ENCODE data around the gene RAB4B. TPM values are rescaled to one million over a fixed set of nuclear protein-coding genes. Genes with fewer than 3 reads are reported as not detected.
"Not testable (repeated sequence)": the region's sequence is repeated elsewhere in the genome, so short reads cannot be mapped to it uniquely, and the experiment has no call there.

The RAB4B gene
- total and polyA plus RNA-seq, 2 experiments from 2014 or later, result 27.4 to 29.0 TPM

- H2AFZ ChIP-seq; H3K4me3 ChIP-seq; H3F3A ChIP-seq (replicated peaks; ENCODE audit: low read depth); H3K9me3 Mint-ChIP-seq; H3K27ac Mint-ChIP-seq; ATAC-seq; DNase-seq (ENCODE audit: low spot score); H3K4me2 ChIP-seq; H3K36me3 ChIP-seq (ENCODE audit: insufficient read depth); H3K36me3 Mint-ChIP-seq (ENCODE audit: low read depth); H4K20me1 ChIP-seq (replicated peaks; ENCODE audit: insufficient read depth); H3K27ac ChIP-seq (ENCODE audit: low read depth); H3K4me1 ChIP-seq (ENCODE audit: insufficient read depth); H3K79me2 ChIP-seq (replicated peaks; ENCODE audit: insufficient read depth); H3K4me1 Mint-ChIP-seq; H3K27me3 Mint-ChIP-seq (ENCODE audit: insufficient read depth, low read depth, poor library complexity); H3K9me2 ChIP-seq (ENCODE audit: insufficient read depth); H3K27me3 ChIP-seq (ENCODE audit: insufficient read depth); H3K4me3 Mint-ChIP-seq: not testable (repeated sequence)
Measured at GRCh38 chr19:40830741-40831140, 52.7 kb downstream of the RAB4B start.

GRCh38 chr19:40831502-40832430 is 53.7 kb downstream of the RAB4B start:
- Histone ChIP-seq H3K27me3 (ENCODE audit: insufficient read depth) (no peaks in the 10 kb centered on the region), H2AFZ (no peak overlapping the region), H3F3A (replicated peaks; ENCODE audit: low read depth) (no peaks in the 10 kb centered on the region), H3K4me1 (ENCODE audit: insufficient read depth) (no peaks in the 10 kb centered on the region), H3K36me3 (ENCODE audit: insufficient read depth) (no peaks in the 10 kb centered on the region), H3K4me2 (no peak overlapping the region), H3K9me2 (ENCODE audit: insufficient read depth) (no peaks in the 10 kb centered on the region), H3K4me3 (no peak overlapping the region), H3K27ac (ENCODE audit: low read depth) (no peak overlapping the region), H3K79me2 (replicated peaks; ENCODE audit: insufficient read depth) (no peaks in the 10 kb centered on the region), H4K20me1 (replicated peaks; ENCODE audit: insufficient read depth) (no peaks in the 10 kb centered on the region)
- no peak for DNase-seq (ENCODE audit: low spot score)
- ATAC-seq, result no peak
- Mint-ChIP-seq H3K27me3 (ENCODE audit: insufficient read depth, low read depth, poor library complexity) (peaks cover 7% of the 10 kb centered on the region), H3K36me3 (ENCODE audit: low read depth) (no peaks in the 10 kb centered on the region), H3K9me3 (no peaks in the 10 kb centered on the region; the same call in 2 of the 3 replicates), H3K4me1 (no peaks in the 10 kb centered on the region), H3K27ac (no peak overlapping the region), H3K4me3 (no peak overlapping the region)
- TF ChIP-seq POLR2AphosphoS5 (IDR thresholded peaks at IDR 0.05; ENCODE audit: low read depth) (no peak), REST (IDR thresholded peaks at IDR 0.05; ENCODE audit: unreplicated experiment) (no peak), CTCF (conservative IDR thresholded peaks at IDR 0.05; ENCODE audit: low read depth in 2 of 2) (no peak), ETS1 (IDR thresholded peaks at IDR 0.05) (no peak), ZNF331 (CRISPR knock-in tag; IDR thresholded peaks at IDR 0.05; ENCODE audit: low read depth) (no peak), EZH2 (IDR thresholded peaks at IDR 0.05; ENCODE audit: low read depth, unreplicated experiment) (no peak), JUNB (IDR thresholded peaks at IDR 0.05; ENCODE audit: unreplicated experiment) (no peak), EZH2phosphoT487 (IDR thresholded peaks at IDR 0.05; ENCODE audit: unreplicated experiment) (no peak)
